ENCODE results near the gene SCG2.

DNA sequence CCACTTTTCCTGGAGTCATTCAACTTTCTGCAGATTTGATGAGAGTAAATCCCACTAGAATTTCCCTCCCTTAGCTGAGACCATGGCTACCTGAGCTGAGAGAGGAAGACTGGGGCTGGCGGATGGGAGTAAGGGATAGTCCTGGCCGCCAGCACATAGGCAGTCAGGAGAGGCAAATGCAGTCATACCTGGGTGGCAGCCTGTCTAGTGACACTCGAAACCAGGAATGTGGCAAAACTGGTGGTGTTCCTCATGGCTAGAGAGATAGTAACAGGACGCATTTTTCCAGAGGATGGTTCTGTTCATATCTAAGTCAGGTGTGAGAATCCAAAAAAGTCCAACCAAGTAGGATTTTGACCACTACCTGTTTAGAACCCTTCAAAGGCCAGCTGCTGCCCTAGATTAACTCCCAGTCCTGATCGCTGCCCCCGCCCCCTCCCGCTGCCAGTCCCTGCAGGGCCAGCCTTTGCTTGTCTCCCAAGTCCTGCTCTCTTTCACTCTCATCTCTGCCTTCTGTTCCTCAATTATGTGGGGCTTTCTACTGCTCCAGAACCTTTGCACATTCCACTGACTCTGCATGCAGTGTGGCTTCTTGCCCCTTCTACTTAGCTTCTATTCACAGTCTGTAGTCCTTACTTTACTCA, 17.4 kb upstream of the SCG2 start:
- TF ChIP-seq EZH2phosphoT487 (IDR thresholded peaks at IDR 0.05; ENCODE audit: borderline replicate concordance, low read length) (no peak), CTCF (IDR thresholded peaks at IDR 0.05; ENCODE audit: low read depth, low read length, poor library complexity, severe bottlenecking) (no peak)
